GM23248 (cell line): ENCODE measurements around the gene PSD4.

Experiments used
- EZH2 ChIP-seq: fragments of 200-600 bp; sonication (generic); IDR thresholded peaks from 2 replicates; pipeline ENCODE4 v1.6.1; 2018; ENCODE audit warnings: antibody characterized with exemption, mild to moderate bottlenecking; ENCODE audit not compliant: insufficient read depth, poor library complexity, severe bottlenecking
- EZH2phosphoT487 ChIP-seq: fragments of 200-600 bp; sonication (generic); IDR thresholded peaks from 2 replicates; pipeline ENCODE4 v1.6.1; 2018; ENCODE audit warnings: antibody characterized with exemption, moderate library complexity, mild to moderate bottlenecking, low read depth; ENCODE audit not compliant: insufficient read depth

DNA sequence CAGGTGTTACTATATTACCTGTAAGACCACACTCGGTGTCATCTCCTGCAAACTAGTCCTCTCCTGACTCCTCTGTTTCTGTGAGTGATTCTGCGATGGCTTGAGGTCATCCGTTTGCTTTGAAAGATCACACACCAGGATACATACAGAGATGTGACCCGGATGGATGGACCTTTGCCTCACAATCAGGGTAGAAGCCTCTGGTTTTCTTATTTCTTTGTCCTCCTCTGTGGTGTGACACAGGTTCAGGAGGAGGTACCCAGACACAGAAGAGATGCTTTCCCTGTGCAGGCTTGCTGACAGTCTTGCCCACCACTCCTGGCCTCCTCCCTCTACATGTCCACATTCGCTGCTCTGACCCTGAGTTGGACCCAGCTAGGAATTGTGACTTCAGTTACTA is 34.6 kb downstream of the PSD4 start:
- TF ChIP-seq EZH2 (no peak), EZH2phosphoT487 (no peak)
